PC-3 (cell line): ENCODE results near the gene GPX5.

Experiments used
- EZH2 ChIP-seq: fragments of 300-600 bp; sonication (generic); IDR thresholded peaks from one replicate; pipeline ENCODE4 v1.6.1; 2017; ENCODE audit warnings: antibody characterized with exemption, mild to moderate bottlenecking, low read length; ENCODE audit not compliant: unreplicated experiment
- EZH2phosphoT487 ChIP-seq: fragments of 300-600 bp; sonication (generic); IDR thresholded peaks from 2 replicates; pipeline ENCODE4 v1.6.1; 2018; ENCODE audit warnings: mild to moderate bottlenecking, antibody characterized with exemption, low read length, borderline replicate concordance
- TF ChIP-seq, protein P1 (sequence below): fragments of 300-600 bp; sonication (generic); conservative IDR thresholded peaks from 2 replicates; pipeline ENCODE4 v1.5.1; 2017; ENCODE audit warnings: antibody characterized with exemption, low read depth, mild to moderate bottlenecking, low read length

DNA sequence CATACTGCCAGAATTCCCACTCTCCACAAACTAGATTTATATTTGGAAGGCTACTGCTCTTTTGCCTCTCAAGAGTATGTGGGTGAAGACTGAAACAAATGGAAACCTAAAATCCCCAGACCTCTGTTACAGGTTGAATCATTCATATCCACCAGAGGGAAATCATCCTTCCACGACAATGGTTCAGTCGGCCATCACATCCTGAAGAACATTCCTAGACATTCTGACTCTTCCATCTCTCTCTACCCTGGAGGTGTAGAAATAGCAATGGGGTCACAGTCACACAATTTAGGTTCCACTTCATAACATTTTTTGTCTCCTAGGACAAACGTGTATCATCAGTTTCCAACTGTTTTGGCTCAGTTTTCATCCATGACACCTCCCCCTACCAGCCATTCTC, 8.6 kb downstream of the GPX5 start:
- TF ChIP-seq, protein P1, sequence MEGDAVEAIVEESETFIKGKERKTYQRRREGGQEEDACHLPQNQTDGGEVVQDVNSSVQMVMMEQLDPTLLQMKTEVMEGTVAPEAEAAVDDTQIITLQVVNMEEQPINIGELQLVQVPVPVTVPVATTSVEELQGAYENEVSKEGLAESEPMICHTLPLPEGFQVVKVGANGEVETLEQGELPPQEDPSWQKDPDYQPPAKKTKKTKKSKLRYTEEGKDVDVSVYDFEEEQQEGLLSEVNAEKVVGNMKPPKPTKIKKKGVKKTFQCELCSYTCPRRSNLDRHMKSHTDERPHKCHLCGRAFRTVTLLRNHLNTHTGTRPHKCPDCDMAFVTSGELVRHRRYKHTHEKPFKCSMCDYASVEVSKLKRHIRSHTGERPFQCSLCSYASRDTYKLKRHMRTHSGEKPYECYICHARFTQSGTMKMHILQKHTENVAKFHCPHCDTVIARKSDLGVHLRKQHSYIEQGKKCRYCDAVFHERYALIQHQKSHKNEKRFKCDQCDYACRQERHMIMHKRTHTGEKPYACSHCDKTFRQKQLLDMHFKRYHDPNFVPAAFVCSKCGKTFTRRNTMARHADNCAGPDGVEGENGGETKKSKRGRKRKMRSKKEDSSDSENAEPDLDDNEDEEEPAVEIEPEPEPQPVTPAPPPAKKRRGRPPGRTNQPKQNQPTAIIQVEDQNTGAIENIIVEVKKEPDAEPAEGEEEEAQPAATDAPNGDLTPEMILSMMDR: no peak
- TF ChIP-seq EZH2 (no peak), EZH2phosphoT487 (no peak)
